CD4-positive, alpha-beta T cell treated with Interleukin-2 at 100 ng/mL for 4 hours (primary cell): ENCODE measurements around the gene TMEM108.

Experiments used
- DNase-seq: peaks from one replicate; pipeline ENCODE4 v3.0.0-alpha.2; 2020; ENCODE audit warnings: low spot score

Gene TMEM108

DNA sequence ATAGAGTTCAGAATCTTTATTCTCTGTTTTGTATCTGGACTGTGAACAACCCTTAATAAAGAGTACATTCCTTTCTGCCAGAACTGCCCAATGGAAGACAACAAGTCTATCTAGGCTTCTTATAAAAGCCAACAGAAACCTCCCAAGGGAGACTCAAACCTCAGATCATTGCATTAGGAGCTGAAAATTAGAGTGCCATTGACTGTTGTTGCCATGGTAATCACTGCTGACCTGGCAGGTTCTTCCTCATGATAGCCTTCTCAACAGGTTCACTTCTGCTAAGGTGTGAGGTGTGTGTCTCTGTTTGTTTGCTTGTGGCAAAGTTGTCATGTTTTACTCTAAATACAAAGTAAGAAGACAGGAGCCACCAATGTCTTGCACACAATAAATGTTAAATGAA is 79.2 kb downstream of the TMEM108 start:
- no peak for DNase-seq

DNA sequence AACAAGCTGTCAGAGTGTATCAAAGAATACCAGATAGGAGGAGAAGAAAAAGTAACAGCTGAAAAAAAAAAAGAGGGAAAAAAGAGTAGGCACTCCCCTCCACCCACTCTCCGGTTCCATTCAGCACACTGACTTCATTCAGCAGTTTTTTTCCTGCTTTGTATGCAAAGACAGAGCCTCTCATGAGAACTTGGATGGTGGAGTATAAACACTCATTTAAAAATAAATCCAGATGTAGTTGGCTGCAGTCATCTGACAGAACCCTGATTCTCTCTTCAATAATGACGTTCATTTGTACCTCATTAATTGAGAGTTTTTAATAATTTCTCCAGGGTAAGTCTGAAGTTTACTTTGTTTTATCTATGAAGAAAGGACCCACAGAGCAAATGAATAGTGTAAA is 81.0 kb downstream of the TMEM108 start:
- no peak for DNase-seq

DNA sequence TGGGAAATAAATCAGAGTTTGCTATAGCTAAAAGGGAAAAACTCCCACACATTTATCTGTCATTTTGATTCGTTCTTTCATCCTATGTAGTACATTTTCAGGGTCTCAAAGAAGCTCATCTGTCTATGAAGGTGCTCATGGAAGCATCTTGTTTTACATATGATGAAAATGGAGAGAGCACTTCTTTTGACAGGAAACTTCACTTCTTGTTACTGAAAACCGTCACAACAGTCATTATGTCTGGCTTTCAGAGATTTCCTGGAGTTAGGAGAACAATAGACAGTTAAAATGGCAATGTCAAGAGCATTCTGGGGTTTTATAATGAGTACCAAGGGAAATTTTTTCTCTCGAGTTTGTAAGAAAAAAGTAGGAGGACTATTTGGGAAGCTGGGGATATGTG is 83.3 kb downstream of the TMEM108 start:
- no peak for DNase-seq

DNA sequence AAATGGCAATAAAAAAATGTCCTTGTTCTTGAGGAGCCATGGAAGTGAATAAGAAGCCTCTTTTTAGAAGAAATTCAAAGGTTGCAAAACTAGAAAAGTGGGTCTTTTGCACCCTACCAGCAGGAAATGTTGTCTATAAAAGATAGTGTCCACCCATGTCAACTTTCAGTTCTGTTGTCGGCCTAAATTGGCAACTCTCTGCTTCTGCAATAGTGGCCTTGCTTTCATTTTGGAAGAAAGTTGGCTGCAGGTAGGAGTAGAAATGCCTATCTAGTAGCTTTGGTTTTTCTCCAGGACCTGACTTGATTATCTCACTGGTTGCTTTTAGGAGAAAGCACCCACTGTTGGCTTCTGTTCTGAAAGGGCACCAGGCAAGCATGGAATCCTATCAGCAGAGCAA is 85.4 kb downstream of the TMEM108 start:
- DNase-seq = no peak

DNA sequence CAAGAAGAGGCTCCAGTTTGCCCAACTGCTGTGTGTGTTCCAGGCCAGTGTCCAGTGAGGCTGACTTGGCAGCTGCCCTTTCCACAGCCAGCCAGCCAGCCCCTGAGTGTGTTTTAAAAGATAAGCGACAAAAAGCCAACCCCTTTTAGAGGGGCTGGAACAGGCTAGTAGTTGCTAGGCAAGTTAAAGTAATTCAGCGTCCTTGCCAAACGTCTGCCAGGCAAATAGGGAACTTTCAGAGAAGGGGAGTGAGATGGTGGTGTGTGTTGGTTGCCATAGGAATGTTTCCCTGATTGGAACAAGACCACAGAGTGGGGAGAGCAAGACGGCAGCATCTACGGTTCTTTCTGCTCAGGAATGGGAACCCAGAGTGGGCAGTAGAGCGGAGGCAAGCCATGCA is 86.3 kb downstream of the TMEM108 start:
- DNase-seq = no peak

DNA sequence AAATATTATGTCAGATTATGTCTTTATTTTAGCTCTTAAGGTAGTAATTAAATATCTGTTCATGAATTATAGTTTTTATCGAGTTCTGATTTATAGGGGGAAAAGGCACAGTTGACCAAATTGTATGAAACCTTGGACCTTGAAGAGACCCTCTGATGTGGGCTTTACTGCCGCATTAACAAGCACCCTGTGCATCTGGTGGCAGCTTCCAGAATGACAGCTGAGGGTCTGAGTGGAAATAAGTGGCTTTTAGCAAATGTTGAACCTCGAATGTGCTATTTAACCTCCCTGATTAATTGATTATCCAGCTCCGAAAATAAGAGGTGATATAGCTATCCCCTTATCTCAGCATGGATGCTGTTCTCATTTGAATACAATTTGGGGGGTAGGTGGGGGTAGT is 87.0 kb downstream of the TMEM108 start:
- no peak for DNase-seq

DNA sequence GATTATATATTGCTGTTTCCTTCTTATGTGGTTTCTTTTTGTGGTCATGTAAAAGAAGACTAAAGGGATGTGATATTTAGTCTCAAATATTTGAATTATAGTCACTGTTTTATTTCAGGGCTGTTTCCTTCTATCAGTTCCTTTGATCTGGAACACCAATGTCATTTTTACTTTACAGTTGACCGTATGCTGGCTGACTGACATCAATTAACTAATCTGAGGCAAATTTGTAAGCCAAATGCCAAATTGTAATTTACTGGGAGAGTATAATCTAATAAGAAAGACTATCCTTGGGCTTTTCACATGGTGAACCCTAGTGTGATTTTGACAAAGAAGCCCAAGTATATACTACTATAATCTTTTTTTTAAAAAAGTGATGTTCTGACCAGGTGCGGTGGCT is 87.6 kb downstream of the TMEM108 start:
- no peak for DNase-seq

DNA sequence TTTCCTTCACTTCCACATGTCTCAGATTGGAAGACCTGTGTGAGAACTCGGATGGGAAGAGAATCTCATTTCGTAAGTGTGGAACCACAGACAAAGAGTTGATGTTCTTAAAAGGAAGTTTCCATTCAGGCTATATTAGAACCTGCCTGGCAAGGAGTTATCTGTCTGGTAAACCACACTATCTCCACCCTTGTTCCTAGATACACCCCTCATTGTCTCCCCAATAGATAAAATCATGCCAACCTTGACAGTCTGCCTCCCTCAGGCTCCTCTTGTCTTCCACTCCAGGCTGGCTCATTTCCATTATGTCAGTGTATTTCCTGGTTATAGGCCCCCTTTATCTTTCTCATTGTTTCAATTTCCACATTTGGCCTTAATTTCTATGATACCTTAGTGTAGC is 89.2 kb downstream of the TMEM108 start:
- DNase-seq = no peak

DNA sequence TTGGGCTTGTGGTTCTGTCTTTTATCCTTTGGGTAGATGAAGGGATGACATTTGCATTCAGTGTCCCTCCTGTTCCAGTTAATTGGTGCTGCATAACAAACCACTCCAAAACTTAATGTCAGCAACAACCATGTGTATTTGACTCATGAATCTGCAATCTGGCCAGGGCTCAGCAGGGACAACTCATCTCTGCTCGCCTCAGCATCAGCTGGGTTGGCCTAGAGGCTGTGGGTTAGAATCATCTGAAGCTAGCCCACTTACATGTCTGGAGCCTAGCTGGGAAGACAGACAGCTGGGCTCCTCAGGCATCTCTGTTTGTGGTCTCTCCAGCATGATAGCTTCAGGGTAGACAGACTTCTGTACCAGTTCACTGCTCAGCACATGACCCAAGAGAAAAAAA is 92.0 kb downstream of the TMEM108 start:
- DNase-seq = no peak

DNA sequence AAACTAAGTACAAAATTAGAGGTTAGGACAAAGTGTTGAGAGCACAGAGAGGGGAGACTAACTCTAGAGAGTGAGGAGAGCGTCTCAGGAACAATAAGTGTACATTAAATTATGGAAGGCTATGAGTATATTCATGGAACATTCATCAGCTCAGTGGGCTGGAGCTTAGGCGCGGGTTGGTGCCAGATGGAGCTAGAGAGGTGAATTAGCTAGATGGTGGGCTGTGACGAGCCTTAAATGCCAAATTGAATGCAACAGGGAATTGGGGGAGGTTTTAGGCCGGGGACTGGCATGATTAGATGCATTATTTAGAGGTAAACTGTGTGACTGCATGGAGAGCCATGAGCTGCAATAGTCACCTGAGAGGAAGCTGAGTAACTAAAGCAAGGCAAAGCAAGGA is 97.1 kb downstream of the TMEM108 start:
- no peak for DNase-seq

DNA sequence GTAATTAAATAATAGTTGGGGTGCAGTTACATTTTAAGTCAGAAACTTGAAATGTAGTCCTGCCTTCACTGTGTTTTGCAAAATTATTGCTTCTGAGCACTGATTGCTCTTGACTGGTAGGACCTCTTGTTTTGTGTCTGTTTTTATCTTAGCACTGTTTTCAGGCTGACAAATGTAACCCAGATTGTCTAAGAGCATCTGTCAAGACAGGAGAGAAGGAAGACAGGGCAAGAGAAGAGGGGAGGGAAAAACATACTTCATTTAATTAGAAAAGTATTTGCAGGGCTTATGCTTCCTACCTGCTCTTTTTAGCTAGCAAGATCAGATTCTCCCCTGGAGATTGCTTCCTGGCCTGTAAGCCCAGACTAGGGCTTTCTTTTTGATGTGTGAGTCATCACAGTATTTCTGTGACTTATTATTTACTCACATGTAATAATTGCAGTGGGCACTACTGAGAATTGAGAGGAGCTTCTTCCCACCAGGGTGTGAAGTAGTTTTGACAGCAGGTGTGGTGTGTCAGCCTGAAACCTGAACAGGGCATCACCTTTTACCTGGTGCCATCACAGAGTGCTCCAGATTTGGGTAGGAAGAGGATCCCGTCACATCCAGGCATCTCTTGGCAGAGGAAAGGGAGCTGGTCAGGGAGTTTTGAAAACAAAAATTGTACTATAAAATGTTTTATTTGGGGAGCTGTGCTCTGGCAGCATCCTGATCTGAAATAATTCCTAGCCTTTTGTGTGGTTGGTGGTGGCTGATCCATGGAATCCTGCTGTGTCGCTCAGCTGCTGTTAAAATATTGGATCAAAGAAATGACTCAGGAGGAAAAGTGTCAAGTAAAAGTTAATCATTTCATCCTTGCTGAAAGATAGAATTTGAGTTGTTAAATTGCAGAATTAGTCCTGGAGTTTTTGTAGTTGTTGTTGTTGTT is 98.2 kb downstream of the TMEM108 start:
- DNase-seq = no peak

DNA sequence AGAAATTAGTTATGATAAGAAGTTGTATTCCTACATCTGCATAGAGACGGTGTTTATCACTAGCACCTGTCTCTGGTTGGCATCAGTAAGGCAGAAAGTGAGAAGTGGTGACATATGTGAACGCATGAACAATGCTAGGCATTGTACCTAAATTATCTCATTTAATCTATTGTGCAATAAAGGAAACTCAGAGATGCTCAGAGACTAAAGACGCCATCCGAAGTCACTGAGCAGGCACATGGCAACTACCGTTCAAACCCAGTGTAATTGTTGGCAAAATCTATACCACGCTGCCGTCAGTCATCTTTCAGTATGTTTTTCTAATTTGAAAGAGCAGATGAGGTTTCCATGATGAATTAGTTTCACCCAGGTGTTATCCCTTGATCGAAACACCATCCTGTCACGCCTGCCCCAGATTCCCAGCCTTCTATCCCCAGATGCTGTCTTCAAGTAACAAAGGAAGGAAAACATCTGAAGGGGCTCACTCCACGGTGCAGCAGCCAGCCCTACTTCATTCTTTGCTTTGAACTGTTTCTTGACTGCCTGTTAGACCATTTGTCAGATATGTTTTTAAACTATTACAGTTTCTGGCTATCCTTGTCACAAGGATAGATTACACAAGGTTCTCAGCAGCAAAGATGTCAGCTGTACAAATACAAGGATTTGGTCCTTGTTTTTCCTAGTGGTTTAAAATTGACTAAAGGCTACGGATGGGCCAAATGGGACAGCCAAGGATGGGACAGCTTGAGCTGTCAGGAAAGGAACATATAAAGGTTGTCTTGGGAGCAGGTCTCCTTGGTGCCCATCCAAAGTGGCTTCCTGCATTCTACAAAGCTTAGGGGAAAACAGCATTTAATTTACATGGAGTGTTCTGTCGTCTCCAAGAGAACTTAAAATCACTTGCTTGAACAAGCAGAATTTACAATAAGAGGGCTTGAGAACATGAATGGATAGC is 99.1 kb downstream of the TMEM108 start:
- no peak for DNase-seq

DNA sequence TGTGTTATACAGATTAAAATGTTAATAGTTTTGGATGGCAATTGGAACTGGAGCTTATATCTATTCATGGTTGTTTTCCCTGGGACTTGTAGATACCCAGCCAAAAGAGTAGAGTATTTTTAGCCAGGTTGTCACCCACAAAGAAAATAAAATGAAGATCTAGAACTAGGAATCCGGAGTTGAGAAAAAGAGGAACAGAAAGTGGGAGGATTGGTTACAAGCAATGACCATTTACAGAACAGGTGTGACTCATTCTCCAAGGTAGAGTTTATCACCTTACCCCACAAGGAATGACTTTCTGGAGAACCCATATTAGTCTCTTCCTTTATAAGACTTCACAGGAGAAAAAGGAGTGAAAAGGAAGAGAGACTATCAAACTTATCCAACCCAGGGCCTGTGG is 99.8 kb downstream of the TMEM108 start:
- no peak for DNase-seq

DNA sequence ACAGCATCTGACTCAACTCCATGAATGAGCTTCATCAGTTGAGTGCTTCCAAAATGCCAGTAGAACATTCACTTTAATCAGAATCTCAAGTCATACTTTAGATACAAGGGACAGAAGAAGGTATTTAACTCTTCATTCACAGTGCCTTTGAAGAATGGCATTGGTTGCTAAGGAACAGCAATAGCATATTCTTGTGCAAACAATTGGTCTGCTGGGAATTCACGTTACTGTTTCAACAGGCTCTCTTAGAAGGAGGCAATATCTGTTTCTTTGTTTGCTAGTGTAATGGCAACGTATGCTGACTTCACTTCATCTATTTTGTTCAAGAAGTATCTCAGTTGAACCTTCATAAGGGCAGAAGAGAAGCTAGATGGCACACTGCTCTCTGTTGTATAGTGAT is 113.9 kb downstream of the TMEM108 start:
- no peak for DNase-seq

DNA sequence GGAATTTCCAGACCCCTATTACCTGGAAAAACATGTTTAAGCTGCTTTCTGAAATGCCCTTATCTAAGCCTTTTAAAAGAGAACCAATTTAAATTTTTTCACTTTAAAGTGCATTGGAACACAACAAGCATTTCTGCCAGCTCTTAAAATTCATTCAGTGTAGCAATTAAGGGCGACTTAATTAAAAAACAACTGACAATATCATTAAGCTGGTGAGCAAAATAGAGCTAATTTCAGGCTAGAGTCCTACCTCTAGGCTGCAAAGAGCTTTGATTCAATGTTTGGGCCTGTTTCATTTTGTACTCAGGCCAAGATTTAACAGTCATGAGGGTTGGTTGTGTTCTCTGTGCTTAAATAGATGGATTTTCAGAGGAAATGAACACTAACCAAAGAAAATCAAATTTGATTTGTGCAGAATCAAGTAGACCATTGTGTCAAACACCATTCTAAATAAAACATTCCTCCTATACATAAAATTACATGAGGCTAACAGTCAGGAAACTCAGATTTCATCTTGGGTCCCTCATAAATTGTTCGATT is 114.6 kb downstream of the TMEM108 start:
- DNase-seq = no peak

DNA sequence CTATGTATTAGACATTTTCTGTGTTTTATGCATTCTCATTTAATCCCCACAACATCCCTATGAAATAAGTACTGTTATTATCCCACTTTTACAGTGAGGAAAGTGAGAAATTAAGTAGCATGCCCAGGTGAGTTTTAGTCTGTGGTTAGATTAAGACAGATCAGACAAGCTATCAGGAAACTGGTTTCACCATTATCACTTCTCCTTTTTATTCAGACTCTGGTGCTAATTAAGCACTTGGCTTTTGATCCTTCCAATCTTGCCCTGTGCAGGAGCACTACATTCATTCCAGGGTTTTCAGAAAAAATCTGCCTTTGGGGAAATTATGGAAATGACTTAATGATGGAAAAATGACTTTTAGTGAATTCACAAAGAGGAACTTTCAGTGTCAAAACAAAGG is 115.2 kb downstream of the TMEM108 start:
- no peak for DNase-seq

DNA sequence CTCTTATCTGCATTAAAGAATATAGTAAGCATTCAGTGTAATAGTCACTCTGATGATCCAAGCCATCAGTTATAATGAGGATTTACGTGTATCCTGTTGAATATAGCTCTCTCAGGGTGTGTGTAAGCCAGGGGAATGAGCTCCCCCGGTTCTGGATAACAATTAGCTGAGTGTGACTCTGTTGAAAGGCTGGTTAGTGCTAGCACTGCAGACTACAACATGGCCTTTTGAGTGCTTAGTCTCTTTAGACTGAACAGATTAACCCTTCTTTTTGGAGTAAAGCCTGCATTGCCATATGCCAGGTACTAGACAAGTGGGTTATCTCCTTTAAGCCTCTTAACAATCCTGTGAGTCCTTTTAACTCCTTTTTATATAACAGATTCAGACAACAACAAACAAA is 119.5 kb downstream of the TMEM108 start:
- no peak for DNase-seq

DNA sequence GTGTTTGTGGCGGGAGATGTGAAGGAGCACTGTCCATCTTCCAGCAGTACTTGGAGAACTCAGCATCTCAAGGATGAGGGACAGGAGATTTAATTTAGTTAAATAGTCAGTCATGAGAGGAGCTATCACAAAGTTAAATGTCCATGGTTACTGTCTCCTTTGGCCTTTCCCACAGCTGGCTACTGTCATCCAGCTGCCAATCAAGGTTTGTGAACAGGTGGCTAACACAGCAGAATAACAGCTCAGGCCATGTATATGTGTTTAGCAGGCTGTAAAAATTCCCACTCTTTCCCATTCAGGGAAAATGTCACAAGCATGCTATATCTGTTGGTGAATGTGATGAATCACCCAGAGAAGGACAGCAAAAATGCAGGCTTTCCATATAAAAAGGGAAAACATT is 120.5 kb downstream of the TMEM108 start:
- DNase-seq = no peak

DNA sequence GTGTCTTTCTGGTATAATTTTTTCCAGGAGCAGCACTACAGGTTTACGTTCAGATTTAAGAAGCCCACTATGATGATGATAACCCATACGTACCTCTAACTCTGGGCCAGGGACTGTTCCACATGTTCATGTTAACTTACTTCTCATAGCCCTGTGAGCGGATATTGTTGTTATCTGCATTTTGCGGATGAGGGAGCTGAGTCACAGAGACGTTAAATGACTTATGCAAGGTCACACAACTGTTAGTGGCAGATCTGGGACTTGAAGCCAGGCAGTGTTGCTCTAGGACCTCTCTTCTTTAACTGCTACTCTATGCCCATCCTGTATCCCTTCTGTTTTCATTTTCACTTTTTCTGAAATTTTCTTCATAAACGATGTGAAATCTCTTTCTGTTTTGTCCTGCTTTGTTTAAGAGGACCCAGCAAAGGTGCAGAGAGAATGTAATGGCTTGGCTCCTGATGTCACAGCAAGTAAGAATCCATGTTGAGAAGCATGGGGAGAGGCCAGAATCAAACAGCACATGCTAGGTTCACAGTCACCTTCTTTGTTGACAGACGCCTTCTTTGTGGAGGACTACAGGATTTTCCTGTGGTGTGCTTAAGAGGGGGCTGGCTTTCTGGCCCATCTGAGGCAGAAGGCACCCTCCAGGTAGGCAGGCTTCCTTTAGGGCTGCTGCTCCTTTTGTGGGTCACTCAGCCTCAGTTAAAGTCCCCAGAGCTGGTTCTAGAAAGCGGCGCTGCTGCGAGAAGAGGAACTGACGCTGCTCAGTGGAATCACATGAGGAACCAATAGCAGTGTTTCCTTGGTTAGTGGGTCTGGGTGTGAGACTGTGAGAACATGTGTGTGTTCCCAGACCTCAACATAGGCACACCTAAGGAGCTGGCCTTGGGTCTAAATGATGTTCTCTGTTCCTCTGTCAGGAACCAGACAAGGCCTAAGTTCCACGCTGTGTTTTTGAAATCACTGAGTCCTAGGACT is 121.6 kb downstream of the TMEM108 start:
- no peak for DNase-seq

DNA sequence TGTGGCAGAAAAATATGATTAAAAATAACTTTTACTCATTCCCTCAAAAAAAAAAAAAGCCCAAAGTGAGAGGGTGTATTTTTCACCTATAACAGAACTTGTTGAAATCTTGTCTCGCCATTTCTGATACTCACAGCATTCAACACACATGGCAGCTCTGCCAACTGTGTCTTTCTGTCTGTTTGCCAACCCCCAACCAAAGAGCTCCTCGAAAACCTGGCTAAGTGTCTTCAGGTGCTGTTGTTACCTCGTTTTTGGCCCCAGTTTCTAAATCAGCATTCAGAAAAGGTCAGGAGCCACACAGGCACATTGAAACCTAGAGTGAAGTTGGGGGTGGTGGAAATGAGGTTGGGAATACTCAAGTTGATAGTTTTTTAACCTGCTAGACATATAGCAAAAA is 123.5 kb downstream of the TMEM108 start:
- no peak for DNase-seq

DNA sequence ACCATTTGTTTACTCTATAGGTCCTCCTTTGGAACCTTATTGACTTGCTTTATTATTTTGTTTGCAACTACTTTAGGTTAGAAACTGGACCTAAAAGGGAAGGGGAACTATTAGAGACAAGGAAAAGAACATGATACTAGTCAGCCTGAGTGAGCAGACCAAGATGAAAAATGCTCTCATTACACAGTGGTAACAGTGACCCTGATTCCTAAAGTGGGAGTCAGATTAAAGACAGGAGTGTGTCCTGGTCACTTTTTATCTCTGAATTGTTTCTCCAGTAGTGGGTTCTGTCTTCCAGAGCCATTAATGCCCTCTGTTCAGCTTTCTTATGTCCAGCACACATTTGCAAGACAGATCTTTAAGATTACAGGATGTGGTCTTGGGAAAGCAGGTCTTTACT is 124.1 kb downstream of the TMEM108 start:
- DNase-seq = no peak
